HG02610 (cell line): Measurements from ENCODE around the gene LRMDA.

Experiments
- ATAC-seq: cut with Tn5 transposase; IDR thresholded peaks from one replicate; pipeline ENCODE4 v1.9.1; 2021; ENCODE audit warnings: mild to moderate bottlenecking, moderate library complexity; ENCODE audit not compliant: unreplicated experiment

The LRMDA gene

GRCh38 chr10:75531571-75532031 lies 100.2 kb downstream of the LRMDA start:
- no peak for ATAC-seq

DNA sequence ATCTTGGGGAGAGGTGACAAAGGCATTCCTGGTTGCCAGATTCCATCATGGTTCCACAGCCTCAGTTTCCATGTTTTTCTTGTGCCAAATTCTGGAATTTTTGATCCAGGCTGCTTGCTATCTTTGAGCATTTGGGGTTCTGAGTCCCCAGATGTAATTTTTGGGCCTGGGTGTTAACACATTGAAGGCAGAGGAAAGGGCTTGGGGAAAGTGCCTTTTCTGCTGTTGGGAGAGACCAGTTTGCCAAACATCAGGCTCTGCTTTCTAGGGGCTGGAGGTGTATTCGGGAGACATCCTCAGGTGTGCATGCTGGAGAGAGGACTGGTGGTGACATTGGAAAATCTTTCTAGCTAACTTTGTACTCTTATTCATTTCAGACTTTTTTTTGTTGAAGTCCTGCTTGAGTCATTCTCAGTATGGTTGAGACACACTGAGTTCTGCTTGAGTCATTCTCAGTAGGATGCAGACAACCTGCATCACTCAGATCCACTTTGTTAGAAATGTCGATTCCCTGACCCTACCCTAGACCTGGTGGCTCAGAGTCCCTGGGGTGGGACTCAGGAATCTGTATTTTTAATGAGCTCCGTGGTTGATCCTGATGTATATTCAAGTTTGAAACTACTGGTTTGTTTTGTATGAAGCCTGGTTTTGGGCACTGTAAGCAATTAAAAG lies 101.0 kb downstream of the LRMDA start:
- no peak for ATAC-seq

DNA sequence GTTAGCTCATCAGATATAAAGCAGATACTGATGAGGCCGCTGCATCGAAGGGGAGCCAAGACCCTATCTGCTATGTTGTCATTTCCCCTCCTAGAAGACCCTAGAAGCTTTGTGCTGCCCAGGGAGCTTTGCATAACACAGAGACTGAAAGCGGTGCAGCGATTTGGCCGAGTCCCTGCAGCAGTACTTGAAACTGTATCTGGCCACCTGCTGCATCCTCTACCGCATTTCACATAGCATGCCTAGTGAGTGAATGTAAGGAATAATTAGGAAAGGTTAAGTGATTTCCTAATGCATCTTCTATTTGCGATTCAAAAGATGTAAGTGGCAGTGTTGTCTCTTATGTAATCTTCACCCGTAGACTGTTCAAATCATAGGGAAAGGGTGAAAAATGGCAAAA lies 106.7 kb downstream of the LRMDA start:
- ATAC-seq, result no peak

GRCh38 chr10:75538765-75539164 lies 107.3 kb downstream of the LRMDA start:
- ATAC-seq, result no peak

- ATAC-seq, result peak; percentile 60
Measured at GRCh38 chr10:75540357-75540966, 109.0 kb downstream of the LRMDA start.

DNA sequence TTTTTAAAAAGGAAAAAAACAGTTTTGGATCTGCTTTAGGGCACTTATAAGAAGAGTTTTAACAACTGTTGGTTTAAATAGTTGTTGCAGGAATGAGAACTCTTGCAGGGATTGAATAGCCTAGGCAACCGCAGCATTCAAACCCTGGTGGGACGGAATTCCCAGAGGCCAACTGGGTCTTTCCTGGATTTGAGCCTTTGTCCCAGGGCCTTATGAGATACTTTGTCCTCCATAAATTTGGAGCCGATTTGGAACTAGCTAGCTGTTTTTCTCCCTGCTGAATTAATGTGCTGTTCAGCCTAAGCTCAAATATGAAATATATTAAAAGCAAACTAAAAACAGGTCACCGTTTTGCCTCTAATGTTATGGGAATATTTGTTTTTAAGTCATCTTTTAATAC lies 109.6 kb downstream of the LRMDA start:
- ATAC-seq, result no peak

- ATAC-seq, result no peak
Measured at GRCh38 chr10:75541411-75541810, 110.0 kb downstream of the LRMDA start.

GRCh38 chr10:75542084-75542483 lies 110.7 kb downstream of the LRMDA start:
- no peak for ATAC-seq

GRCh38 chr10:75542906-75543305 lies 111.5 kb downstream of the LRMDA start:
- ATAC-seq, result no peak

- ATAC-seq, result no peak
Measured at GRCh38 chr10:75544386-75544785, 113.0 kb downstream of the LRMDA start.

DNA sequence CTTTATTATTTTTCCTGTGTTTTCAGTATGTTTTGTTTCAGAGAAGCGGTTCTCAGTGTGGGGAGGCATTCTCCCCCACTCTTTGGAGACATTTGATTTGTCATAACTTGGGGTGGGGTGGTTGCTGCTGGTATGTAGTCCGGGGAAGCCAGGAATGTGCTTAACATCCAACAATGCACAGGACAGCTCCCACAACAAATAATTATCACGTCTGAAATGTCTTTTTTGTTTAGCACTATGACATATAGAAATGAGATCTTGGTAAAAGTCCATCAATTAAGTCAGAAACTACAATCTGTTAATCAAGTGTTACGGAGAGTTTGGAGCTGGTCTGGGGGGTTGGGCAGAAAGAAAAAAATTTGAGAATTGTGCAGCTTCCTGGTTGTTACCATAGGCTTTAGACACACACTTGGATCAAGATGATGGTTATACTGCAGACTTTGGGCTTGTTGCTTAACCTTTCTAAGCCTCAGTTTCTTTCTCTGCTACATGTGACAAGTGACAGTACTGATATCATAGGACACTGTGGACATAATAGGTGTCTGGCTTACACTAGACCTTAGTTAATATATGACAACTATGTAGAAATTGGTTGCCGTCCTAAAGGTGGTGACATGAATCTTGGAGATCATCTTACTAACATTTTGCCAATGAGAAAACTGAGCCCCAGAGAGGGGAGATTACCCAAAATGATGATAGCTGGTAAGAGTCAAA lies 113.7 kb downstream of the LRMDA start:
- no peak for ATAC-seq

DNA sequence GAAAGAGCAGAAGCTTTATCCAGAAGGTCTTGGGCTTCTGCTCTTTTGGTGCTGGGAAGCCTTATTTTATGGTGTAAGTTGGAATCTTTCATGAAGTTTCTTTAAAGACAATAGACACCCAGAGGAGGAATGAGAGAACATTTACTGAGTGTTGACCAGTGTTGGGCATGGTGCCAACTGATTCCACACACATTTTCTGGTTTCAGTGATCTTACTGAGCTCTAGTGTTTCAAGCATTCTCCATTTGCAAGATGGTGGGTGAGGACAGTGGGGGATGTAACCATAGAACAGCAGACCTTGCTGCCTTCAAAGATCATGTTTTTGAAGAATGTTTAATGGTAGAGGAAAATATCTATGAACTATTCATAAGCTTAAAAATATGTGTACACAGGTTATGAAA lies 114.6 kb downstream of the LRMDA start:
- ATAC-seq, result no peak

- no peak for ATAC-seq
Measured at GRCh38 chr10:75547391-75548298, 116.2 kb downstream of the LRMDA start.

- no peak for ATAC-seq
Measured at GRCh38 chr10:75548356-75548755, 116.9 kb downstream of the LRMDA start.

GRCh38 chr10:75550191-75550590 lies 118.8 kb downstream of the LRMDA start:
- ATAC-seq, result no peak

- no peak for ATAC-seq
Measured at GRCh38 chr10:75552171-75552570, 120.7 kb downstream of the LRMDA start.

DNA sequence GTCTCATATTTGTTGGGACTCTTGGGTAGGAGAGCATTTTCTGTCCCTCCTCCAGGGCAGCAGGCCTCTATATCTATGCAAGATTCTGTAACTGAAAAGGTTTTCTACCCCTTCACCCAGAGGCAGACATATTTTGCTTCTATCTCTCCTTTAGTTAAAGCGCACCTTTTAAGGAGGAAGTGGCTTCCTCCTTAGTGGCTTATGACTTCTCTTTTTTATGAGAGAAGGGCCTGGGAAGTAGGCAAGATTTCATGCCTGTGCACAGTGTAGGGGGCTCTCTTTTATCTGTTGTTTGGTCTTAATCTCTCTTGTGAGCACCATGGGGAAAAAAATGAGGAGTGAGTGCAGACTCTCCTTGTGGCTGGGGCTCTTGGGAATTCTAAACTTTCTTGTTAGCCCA lies 122.1 kb downstream of the LRMDA start:
- no peak for ATAC-seq

GRCh38 chr10:75555323-75555722 lies 123.9 kb downstream of the LRMDA start:
- ATAC-seq, result no peak

- ATAC-seq, result no peak
Measured at GRCh38 chr10:75556320-75556719, 124.9 kb downstream of the LRMDA start.

GRCh38 chr10:75565286-75566251 lies 134.1 kb downstream of the LRMDA start:
- ATAC-seq, result peak; percentile 64
